Astrocyte of the cerebellum (primary cell): ENCODE results near the gene RAD54L.

Experiments
- DNase-seq: peaks from one replicate; pipeline ENCODE4 v3.0.0-alpha.2; 2011; ENCODE audit warnings: low read depth
- H3K4me3 ChIP-seq: 2 replicates; pipeline ENCODE4 v1.5.1; 2011; ENCODE audit warnings: mild to moderate bottlenecking, low read depth, low read length, moderate library complexity
- in situ Hi-C: cut with HindIII; loops from 2 replicates; pipeline ENCODE4 v1.10.0; 2017; ENCODE audit warnings: low sequenced_read_pairs
- TF ChIP-seq, protein P1 (sequence below): IDR thresholded peaks from 2 replicates; pipeline ENCODE4 v1.5.1; 2012; ENCODE audit warnings: low read length, low read depth, moderate library complexity, mild to moderate bottlenecking; ENCODE audit errors: missing control alignments

The RAD54L gene

DNA sequence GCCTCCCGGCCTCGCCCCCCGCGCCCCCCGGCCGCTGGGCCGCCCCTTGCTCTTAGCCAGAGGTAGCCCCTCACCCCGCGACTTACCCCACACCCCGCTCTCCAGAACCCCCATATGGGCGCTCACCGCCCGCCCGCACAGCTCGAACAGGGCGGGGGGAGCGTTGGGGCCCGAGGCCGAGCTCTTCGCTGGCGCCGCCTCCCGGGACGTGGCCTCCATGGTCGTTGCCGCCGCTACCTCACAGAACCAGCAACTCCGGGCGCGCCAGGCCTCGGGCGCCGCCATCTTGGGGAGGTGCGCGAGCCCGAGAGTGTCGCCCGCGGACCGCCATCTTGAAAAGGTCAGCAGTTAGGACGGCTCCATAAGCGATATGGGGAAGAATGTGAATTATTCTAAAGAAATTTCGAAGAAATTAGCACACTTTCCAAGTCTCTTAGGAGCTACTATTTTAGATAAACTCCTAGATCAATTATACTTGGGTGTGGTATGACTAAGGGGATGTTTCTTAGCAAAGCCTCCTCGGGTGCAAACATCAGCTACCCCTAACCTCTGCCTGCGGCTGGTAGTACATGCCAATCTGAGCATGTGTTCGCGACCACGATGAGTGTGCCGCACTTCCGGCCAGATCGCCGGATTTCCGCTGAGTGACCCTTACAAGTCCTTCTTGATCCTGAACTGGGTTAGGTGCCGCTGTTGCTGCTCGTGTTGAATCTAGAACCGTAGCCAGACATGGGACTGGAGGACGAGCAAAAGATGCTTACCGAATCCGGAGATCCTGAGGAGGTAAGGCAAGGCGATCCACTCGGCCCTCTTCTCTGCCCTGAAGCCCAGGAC lies 55.7 kb downstream of the RAD54L start, which contains the start of the genes LRRC41 and UQCRH:
Gene LRRC41 (minus strand): TSS at position 579 of the 834 bp plus-strand sequence. CDS start 294 bp downstream, at position 285.
Gene UQCRH (plus strand): TSS at position 661 of the 834 bp plus-strand sequence. CDS start 69 bp downstream, at position 730.
- TF ChIP-seq, protein P1, sequence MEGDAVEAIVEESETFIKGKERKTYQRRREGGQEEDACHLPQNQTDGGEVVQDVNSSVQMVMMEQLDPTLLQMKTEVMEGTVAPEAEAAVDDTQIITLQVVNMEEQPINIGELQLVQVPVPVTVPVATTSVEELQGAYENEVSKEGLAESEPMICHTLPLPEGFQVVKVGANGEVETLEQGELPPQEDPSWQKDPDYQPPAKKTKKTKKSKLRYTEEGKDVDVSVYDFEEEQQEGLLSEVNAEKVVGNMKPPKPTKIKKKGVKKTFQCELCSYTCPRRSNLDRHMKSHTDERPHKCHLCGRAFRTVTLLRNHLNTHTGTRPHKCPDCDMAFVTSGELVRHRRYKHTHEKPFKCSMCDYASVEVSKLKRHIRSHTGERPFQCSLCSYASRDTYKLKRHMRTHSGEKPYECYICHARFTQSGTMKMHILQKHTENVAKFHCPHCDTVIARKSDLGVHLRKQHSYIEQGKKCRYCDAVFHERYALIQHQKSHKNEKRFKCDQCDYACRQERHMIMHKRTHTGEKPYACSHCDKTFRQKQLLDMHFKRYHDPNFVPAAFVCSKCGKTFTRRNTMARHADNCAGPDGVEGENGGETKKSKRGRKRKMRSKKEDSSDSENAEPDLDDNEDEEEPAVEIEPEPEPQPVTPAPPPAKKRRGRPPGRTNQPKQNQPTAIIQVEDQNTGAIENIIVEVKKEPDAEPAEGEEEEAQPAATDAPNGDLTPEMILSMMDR, result no peak
- H3K4me3 ChIP-seq, result peak within 1 kb of the TSS; percentile 94
- in situ Hi-C loops, result no loop called here
- peak; percentile 93 for DNase-seq

DNA sequence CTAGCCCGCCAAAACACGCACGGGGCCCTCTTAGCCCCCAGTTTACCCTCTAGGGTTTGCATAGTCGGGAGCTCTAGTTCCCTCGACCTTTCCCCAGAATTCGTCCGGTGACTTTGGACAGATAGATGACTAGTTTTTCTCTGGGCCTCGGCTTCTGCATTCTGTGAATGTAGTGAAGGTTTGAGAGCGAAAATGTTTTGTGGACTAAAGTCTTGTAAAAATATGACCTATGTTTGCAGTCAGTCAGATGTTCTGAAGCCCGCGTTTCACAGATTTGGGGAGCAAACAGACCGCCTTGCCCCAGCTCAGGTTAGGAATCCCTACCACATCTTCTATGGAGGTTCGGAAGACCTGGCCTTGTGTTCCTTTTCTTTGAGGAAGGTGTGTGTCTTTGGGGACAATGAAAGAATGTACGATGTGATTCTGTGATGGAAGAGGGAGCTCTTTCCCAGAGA lies 56.3 kb downstream of the RAD54L start:
- H3K4me3 ChIP-seq, result peak overlapping the region; percentile 94
- TF ChIP-seq, protein P1, result no peak
- DNase-seq, result no peak
- in situ Hi-C loops, result no loop called here

DNA sequence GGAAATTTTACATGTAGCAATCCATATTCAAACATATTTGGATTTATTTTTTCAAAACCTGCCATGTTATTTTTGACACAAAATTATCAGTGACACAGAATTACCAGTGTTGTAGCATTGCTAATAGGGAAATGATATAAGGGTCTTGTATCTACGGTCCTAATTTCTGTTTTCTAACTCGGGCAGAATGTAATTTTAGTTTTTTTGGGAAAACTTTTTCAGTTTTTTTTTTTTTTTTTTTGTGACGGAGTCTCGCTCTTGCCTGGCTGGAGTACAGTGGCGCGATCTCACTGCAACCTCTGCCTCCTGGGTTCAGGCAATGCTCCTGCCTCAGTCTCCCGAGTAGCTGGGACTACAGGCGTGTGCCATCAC lies 58.6 kb downstream of the RAD54L start:
- DNase-seq, result no peak
- H3K4me3 ChIP-seq, result no peak overlapping the region
- in situ Hi-C loops, result no loop called here
- TF ChIP-seq, protein P1, result no peak

DNA sequence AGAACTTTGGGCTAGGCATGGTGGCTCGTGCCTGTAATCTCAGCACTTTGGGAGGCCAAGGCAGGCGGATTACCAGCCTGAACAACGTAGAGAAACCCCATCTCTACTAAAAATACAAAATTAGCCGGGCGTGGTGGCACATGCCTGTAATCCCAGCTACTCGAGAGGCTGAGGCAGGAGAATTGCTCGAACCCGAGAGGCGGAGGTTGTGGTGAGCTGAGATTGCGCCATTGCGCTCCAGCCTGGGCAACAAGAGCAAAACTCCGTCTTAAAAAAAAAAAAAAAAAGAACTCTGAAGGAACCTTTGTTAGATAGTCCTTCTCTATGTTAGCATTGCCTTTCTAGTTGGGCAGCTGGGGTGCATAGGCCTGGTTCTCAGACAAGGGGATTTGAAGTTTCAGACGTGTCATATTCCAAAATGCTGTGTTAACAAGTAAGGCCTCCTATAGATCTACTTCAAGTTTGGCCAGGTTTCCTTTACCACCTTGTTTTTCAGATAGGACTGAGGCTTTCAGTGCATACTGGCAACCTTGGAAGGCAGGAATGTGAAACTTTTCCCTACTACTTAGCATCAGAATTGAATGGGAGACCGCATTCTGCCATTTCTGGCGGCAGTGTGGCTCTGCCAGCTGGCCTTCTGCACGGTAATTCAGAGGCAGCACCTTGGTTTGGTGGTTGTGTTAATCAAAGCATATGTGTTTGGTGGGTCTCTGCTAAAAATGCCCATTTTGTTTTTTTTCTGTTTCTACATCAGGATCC lies 62.0 kb downstream of the RAD54L start:
- H3K4me3 ChIP-seq, result no peak overlapping the region
- in situ Hi-C loops, result no loop called here
- no peak for DNase-seq
- TF ChIP-seq, protein P1, result no peak

DNA sequence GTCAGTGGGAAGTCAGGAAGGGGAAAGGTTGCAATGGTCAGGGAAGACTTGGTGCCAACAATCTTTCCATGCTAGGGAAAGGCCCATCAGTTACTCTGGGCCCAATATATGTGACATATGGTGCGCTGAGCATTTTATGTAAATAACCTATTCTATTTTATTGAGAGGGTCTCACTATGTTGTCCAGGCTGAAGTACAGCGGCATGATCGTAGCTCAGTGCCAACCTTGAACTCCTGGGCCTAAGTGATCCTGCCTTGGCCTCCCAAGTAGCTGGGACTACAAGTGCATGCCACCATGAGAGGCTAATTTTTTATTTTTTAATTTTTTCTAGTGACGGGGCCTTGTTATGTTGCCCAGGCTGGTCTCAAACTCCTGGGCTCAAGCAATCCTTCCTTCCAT lies 62.8 kb downstream of the RAD54L start:
- no peak for DNase-seq
- in situ Hi-C loops, result no loop called here
- TF ChIP-seq, protein P1, result no peak
- no peak overlapping the region for H3K4me3 ChIP-seq

DNA sequence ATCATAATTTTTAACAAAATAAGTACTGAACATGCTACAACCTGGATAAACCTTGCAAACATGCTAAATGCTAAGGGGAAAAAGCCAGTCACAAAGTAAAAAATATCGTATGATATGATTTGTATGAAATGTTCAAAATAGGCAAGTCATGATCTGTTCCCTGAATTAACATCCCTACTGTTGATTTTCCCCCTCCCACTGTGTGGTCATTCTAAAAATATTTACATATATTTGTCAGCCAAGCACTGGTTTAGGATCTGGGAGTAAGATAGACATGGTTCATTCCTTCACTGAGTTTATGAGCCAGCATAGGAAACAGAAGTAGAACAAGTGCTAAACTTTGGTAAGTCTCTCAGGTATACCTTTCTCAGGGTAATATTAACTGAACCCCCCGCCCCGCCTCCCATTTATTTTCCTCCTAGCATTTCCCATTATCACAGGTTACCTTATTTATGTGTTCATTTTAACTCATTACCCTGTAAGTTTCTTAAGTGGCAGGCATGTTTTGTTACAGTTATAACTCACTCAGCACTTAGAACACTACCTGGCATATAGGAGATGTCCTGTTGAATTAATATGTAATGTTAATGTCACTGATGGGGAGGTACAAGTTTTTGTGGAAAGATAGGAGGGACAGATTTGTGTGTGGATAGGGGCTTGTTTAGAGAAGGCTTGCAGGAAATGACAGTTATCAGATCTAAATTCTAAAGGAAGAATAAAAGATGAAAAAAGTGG lies 68.3 kb downstream of the RAD54L start:
- DNase-seq, result no peak
- TF ChIP-seq, protein P1, result no peak
- H3K4me3 ChIP-seq, result no peak overlapping the region
- in situ Hi-C loops, result no loop called here
